GM12872 (cell line): ENCODE measurements around the gene CRYM.

Source experiments
- CTCF ChIP-seq: IDR thresholded peaks from 3 replicates; pipeline ENCODE4 v1.5.1; 2011; ENCODE audit warnings: low read depth, mild to moderate bottlenecking, low read length, moderate library complexity; ENCODE audit not compliant: insufficient read depth

CRYM gene

GRCh38 chr16:21260870-21261791, 17.0 kb downstream of the CRYM start:
- no peak for TF ChIP-seq CTCF

- no peak for TF ChIP-seq CTCF
These were observed 20.8 kb downstream of the CRYM start for GRCh38 chr16:21257284-21257683.

GRCh38 chr16:21256636-21257035, 21.5 kb downstream of the CRYM start:
- TF ChIP-seq CTCF, result no peak

GRCh38 chr16:21253470-21253869, 24.6 kb downstream of the CRYM start:
- TF ChIP-seq CTCF, result no peak; the same call in 2 of the 3 replicates

- TF ChIP-seq CTCF, result no peak
These were observed 27.8 kb downstream of the CRYM start for GRCh38 chr16:21250072-21250923.

- TF ChIP-seq CTCF, result no peak
These were observed 33.4 kb downstream of the CRYM start for GRCh38 chr16:21244518-21245215.

- no peak for TF ChIP-seq CTCF
These were observed 35.3 kb downstream of the CRYM start for GRCh38 chr16:21242756-21243155.
